ENCODE measurements around the gene CEP250. TPM values are rescaled to one million over a fixed set of nuclear protein-coding genes. Genes with fewer than 3 reads are reported as not detected.

CEP250 gene, protein sequence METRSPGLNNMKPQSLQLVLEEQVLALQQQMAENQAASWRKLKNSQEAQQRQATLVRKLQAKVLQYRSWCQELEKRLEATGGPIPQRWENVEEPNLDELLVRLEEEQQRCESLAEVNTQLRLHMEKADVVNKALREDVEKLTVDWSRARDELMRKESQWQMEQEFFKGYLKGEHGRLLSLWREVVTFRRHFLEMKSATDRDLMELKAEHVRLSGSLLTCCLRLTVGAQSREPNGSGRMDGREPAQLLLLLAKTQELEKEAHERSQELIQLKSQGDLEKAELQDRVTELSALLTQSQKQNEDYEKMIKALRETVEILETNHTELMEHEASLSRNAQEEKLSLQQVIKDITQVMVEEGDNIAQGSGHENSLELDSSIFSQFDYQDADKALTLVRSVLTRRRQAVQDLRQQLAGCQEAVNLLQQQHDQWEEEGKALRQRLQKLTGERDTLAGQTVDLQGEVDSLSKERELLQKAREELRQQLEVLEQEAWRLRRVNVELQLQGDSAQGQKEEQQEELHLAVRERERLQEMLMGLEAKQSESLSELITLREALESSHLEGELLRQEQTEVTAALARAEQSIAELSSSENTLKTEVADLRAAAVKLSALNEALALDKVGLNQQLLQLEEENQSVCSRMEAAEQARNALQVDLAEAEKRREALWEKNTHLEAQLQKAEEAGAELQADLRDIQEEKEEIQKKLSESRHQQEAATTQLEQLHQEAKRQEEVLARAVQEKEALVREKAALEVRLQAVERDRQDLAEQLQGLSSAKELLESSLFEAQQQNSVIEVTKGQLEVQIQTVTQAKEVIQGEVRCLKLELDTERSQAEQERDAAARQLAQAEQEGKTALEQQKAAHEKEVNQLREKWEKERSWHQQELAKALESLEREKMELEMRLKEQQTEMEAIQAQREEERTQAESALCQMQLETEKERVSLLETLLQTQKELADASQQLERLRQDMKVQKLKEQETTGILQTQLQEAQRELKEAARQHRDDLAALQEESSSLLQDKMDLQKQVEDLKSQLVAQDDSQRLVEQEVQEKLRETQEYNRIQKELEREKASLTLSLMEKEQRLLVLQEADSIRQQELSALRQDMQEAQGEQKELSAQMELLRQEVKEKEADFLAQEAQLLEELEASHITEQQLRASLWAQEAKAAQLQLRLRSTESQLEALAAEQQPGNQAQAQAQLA (N-terminal part only)
- total RNA-seq = 24.2 and 35.7 TPM in 2 replicates

DNA sequence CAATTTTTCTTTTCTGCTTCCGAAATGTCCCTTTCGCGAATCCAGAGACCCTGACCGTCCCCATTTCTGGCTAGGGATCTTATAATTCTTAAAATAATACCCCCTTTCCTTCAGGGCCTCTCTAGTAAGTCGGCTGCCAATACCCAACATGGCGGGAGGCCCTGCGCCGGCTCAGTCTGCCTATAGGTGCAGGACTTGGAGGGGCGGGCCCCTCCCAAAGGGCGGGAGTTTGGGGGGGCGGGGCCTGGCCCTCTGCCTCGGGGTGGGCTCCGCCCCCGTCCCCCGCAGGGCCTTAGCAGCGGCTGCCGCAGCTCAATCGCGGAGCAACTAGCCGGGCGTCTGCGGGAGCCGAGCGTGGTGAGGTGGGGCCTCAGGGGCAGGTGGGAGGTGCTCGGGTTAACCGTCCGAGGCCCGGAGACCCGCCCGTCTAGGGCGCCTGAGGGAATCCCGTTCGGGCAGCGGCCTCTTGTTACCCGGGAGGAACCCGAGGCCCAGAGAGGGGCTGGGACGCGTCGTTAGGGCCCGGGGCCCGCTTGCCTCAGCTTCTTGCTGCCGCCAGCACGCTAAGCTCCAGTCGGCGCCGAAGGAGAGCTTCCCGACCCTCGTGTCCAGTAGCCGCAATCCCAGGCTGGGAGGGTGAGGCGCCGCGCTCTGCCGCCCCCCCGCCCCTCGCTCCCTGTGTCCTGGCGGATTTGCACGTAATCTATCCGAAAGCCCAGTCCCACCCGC is at the start of gene CEP250:
TSS of gene CEP250 (plus strand) at position 718 of the 729 bp plus-strand sequence. CDS start 6,770 bp downstream, outside the sequence.

DNA sequence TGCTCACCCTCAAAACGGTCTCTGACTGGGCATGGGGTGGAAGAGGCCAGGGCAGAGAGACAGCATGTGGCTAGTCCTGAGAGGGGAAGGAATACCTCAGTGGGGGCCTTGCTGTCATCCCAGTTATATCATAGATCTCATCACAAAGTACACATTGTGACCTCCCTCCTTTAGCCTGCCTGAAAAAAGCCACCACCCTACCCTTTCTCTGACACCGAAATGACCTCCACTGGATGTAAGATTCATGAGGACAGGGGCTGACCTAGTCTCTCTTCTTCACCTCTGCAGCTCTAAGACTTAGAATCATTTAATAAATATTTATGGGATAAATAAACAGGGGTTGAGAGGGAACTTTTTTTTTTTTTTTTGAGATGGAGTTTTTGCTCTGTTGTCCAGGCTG is 74.2 kb downstream of the CEP250 start, which contains the start of gene C20orf173:
TSS of gene C20orf173 (minus strand) at position 101 of the 400 bp plus-strand sequence. CDS start 279 bp downstream, outside the sequence.

DNA sequence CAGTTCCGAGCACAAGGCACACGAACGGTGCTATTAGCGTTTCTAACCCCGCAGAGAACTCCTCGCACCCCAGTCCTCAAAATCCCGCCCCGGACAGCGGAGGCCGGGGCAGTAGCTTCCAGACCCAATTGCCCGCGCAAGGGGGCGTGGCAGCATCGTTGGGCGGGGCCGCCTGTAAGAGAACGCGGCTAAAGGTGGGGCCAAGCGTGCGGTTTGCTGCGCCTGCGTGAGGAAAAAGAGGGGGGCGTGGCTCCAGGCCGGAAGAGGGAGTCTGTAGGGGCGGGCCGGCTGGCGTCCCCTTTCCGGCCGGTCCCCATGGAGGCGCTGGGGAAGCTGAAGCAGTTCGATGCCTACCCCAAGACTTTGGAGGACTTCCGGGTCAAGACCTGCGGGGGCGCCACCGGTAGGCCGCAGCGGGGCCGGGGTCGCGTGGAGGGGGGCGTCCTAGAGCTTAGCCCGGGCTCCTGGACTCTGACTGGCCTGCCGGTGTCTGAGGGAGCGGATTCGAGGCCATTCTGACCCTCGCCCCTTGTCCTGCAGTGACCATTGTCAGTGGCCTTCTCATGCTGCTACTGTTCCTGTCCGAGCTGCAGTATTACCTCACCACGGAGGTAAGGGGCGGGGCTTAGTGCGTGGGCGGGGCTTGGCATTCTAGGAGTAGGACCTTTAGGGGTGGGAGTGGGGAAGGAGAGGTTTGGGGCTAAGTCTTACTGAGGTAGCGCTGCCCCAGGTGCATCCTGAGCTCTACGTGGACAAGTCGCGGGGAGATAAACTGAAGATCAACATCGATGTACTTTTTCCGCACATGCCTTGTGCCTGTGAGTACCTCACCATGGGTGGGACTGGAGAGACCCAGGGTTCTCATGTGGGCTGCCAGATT is 86.6 kb downstream of the CEP250 start, which contains the start of gene ERGIC3:
TSS of gene ERGIC3 (plus strand) at position 296 of the 880 bp plus-strand sequence. CDS start at position 316, 20 bp downstream.

Small RNAs within 50 kb of the gene (small RNA-seq; reads per million reads assigned to genes)
- gene MIR1289-1 = not detected

Other genes with a start within 250 kb of the CEP250 start
- 0.73 and 0.81 TPM in 2 replicates for gene MMP24, start 228.9 kb upstream of the CEP250 start, total RNA-seq
- 32.7 and 39.8 TPM in 2 replicates for gene MMP24OS, start 177.5 kb upstream of the CEP250 start, total RNA-seq
- 97.8 and 106 TPM in 2 replicates for gene EIF6, start 170.8 kb upstream of the CEP250 start, total RNA-seq
- under 0.01 TPM in 1 of 2 replicates, not detected in the other for gene FAM83C, start 163.2 kb upstream of the CEP250 start, total RNA-seq
- 21.1 and 33.4 TPM in 2 replicates for gene UQCC1, start 43.6 kb upstream of the CEP250 start, total RNA-seq
- gene GDF5, start 17.4 kb upstream of the CEP250 start, total RNA-seq = 39.0 and 61.7 TPM in 2 replicates
- not detected in 2 replicates for gene C20orf173, start 74.1 kb downstream of the CEP250 start, total RNA-seq
- 282 and 421 TPM in 2 replicates for gene ERGIC3, start 86.5 kb downstream of the CEP250 start, total RNA-seq
- 2.1 and 4.6 TPM in 2 replicates for gene SPAG4, start 160.2 kb downstream of the CEP250 start, total RNA-seq
- gene CPNE1, start 209.3 kb downstream of the CEP250 start, total RNA-seq = 131 and 200 TPM in 2 replicates
- gene RBM12, start 209.3 kb downstream of the CEP250 start, total RNA-seq = 58.7 and 70.9 TPM in 2 replicates
- gene NFS1, start 243.8 kb downstream of the CEP250 start, total RNA-seq = 20.3 and 24.0 TPM in 2 replicates
- 79.3 and 126 TPM in 2 replicates for gene ROMO1, start 243.8 kb downstream of the CEP250 start, total RNA-seq

All from hair follicle dermal papilla cell (primary cell).